ENCODE measurements around the gene PPY. TPM values are rescaled to one million over a fixed set of nuclear protein-coding genes. Genes with fewer than 3 reads are reported as not detected.
A peak's percentile ranks its signal among the peaks of the same experiment; 100 is the strongest.

The PPY gene
- total RNA-seq, 1 experiment from 2014 or later = not detected

GRCh38 chr17:43986225-43986981 is 44.1 kb upstream of the PPY start:
- Mint-ChIP-seq H3K4me3 (ENCODE audit: unreplicated experiment) (no peak overlapping the region), H3K9me3 (ENCODE audit: unreplicated experiment) (no peaks in the 10 kb centered on the region), H3K27ac (ENCODE audit: unreplicated experiment) (no peak overlapping the region), H3K27me3 (ENCODE audit: insufficient read depth, unreplicated experiment) (peaks cover 33% of the 10 kb centered on the region), H3K36me3 (ENCODE audit: insufficient read depth, unreplicated experiment) (no peaks in the 10 kb centered on the region), H3K4me1 (ENCODE audit: low read depth, unreplicated experiment) (no peaks in the 10 kb centered on the region)
- ChIA-PET CTCF (interaction anchor here (0.8 kb wide), 1 partner anchor 72 kb away, joined by 3 read pairs; no protein-coding TSS in a partner anchor), POLR2A (no interaction called here)
- TF ChIP-seq CTCF (IDR thresholded peaks at IDR 0.05; ENCODE audit: insufficient read depth in 1 of 2, low read depth in 1 of 2, low read length in 1 of 2, severe bottlenecking in 1 of 2, unreplicated experiment in 1 of 2) = no peak
- H3K4me1 ChIP-seq = peaks cover 15% of the 10 kb centered on the region; the same call in 1 of the 2 replicates
- no TSS peak for BruUV-seq (replicated peaks)
- H3K36me3 ChIP-seq (ENCODE audit: control insufficient read depth, insufficient read depth, low read length) = no peaks in the 10 kb centered on the region
- no peaks in the 10 kb centered on the region for H3K9me3 ChIP-seq
- H3K27me3 ChIP-seq (replicated peaks; ENCODE audit: control insufficient read depth, insufficient read depth, low read length) = peaks cover 5% of the 10 kb centered on the region
- no peak for DNase-seq
- H3K4me3 ChIP-seq (ENCODE audit: low read depth, low read length) = no peak overlapping the region
- intact Hi-C loops (cut with micrococcal nuclease; ENCODE audit: unreplicated experiment) = no loop called here

GRCh38 chr17:43984521-43984920 is 42.2 kb upstream of the PPY start:
- Mint-ChIP-seq H3K27ac (ENCODE audit: unreplicated experiment) (no peak overlapping the region), H3K4me1 (ENCODE audit: low read depth, unreplicated experiment) (no peaks in the 10 kb centered on the region), H3K27me3 (ENCODE audit: insufficient read depth, unreplicated experiment) (peaks cover 40% of the 10 kb centered on the region), H3K9me3 (ENCODE audit: unreplicated experiment) (no peaks in the 10 kb centered on the region), H3K4me3 (ENCODE audit: unreplicated experiment) (peak overlapping the region; percentile 73), H3K36me3 (ENCODE audit: insufficient read depth, unreplicated experiment) (no peaks in the 10 kb centered on the region)
- CTCF ChIA-PET = interaction anchor here (1.1 kb wide), 1 partner anchor 12 kb away, joined by 3 read pairs; no protein-coding TSS in a partner anchor
- Histone ChIP-seq H3K36me3 (ENCODE audit: control insufficient read depth, insufficient read depth, low read length) (no peaks in the 10 kb centered on the region), H3K9me3 (no peaks in the 10 kb centered on the region), H3K4me1 (peaks cover 15% of the 10 kb centered on the region; the same call in 1 of the 2 replicates), H3K4me3 (ENCODE audit: low read depth, low read length) (peak overlapping the region; percentile 50), H3K27me3 (replicated peaks; ENCODE audit: control insufficient read depth, insufficient read depth, low read length) (peaks cover 5% of the 10 kb centered on the region)
- TF ChIP-seq CTCF (IDR thresholded peaks at IDR 0.05; ENCODE audit: insufficient read depth in 1 of 2, low read depth in 1 of 2, low read length in 1 of 2, severe bottlenecking in 1 of 2, unreplicated experiment in 1 of 2) = no peak
- no TSS peak for BruUV-seq (replicated peaks)
- intact Hi-C loops (cut with micrococcal nuclease; ENCODE audit: unreplicated experiment) = no loop called here
- POLR2A ChIA-PET = no interaction called here
- no peak for DNase-seq

- H3K36me3 Mint-ChIP-seq (ENCODE audit: insufficient read depth, unreplicated experiment) = no peaks in the 10 kb centered on the region
- peak; percentile 51 to 58 for DNase-seq
- intact Hi-C loops (cut with micrococcal nuclease; ENCODE audit: unreplicated experiment) = no loop called here
- H3K27me3 Mint-ChIP-seq (ENCODE audit: insufficient read depth, unreplicated experiment) = peaks cover 36% of the 10 kb centered on the region
- CTCF ChIA-PET = interaction anchor here (1.2 kb wide), 1 partner anchor 40 kb away, joined by 4 read pairs; no protein-coding TSS in a partner anchor
- no peak overlapping the region for H3K27ac Mint-ChIP-seq (ENCODE audit: unreplicated experiment)
- peaks cover 5% of the 10 kb centered on the region for H3K27me3 ChIP-seq (replicated peaks; ENCODE audit: control insufficient read depth, insufficient read depth, low read length)
- peaks cover 15% of the 10 kb centered on the region; the same call in 1 of the 2 replicates for H3K4me1 ChIP-seq
- no TSS peak for BruUV-seq (replicated peaks)
- H3K9me3 ChIP-seq = no peaks in the 10 kb centered on the region
- peak; percentile 45 to 54 for TF ChIP-seq CTCF (IDR thresholded peaks at IDR 0.05; ENCODE audit: insufficient read depth in 1 of 2, low read depth in 1 of 2, low read length in 1 of 2, severe bottlenecking in 1 of 2, unreplicated experiment in 1 of 2)
- peak overlapping the region; percentile 73 for H3K4me3 Mint-ChIP-seq (ENCODE audit: unreplicated experiment)
- POLR2A ChIA-PET = no interaction called here
- H3K9me3 Mint-ChIP-seq (ENCODE audit: unreplicated experiment) = no peaks in the 10 kb centered on the region
- H3K4me3 ChIP-seq (ENCODE audit: low read depth, low read length) = peak overlapping the region; percentile 50
- H3K4me1 Mint-ChIP-seq (ENCODE audit: low read depth, unreplicated experiment) = no peaks in the 10 kb centered on the region
- no peaks in the 10 kb centered on the region for H3K36me3 ChIP-seq (ENCODE audit: control insufficient read depth, insufficient read depth, low read length)
These were observed 41.5 kb upstream of the PPY start for GRCh38 chr17:43983515-43984411.

Data from Caco-2 (cell line).